Body of pancreas (tissue), 4 donors: Measurements from ENCODE around the gene TMEM92. TPM values are rescaled to one million over a fixed set of nuclear protein-coding genes. Genes with fewer than 3 reads are reported as not detected.

Experiments used
- ATAC-seq: fragments of 150-250 bp; one replicate; pipeline ENCODE4 v1.9.1; 2016
- DNase-seq, 4 donors: peaks; one replicate each; pipeline ENCODE4 v3.0.0-alpha.2; 2019
- H3K27ac ChIP-seq, 4 donors: fragments of 200-600 bp; sonication (generic); 1 replicate in 3 of 4; 2 replicates in 1 of 4; pipeline versions ENCODE4 v1.5.1 to v1.6.1; 2016 to 2019; ENCODE audit warnings: mild to moderate bottlenecking in 1 of 4, mixed read lengths in 1 of 4, moderate library complexity in 1 of 4
- H3K27me3 ChIP-seq, 2 donors: fragments of 200-600 bp; sonication (generic); one replicate each; pipeline ENCODE4 v1.6.0; 2016; ENCODE audit warnings: mild to moderate bottlenecking in 1 of 2
- H3K36me3 ChIP-seq, 2 donors: fragments of 200-600 bp; sonication (generic); replicated peaks in 1 of 2; 2 replicates each; pipeline ENCODE4 v1.5.1; 2016; ENCODE audit warnings: low read depth in 2 of 2; ENCODE audit not compliant: insufficient read depth in 1 of 2
- H3K4me1 ChIP-seq: fragments of 200-600 bp; sonication (generic); one replicate; pipeline ENCODE4 v1.6.0; 2016
- H3K4me3 ChIP-seq, 2 donors: fragments of 200-600 bp; sonication (generic); 1 replicate in 1 of 2; 2 replicates in 1 of 2; pipeline ENCODE4 v1.5.1; 2016 to 2019
- H3K9me3 ChIP-seq, 3 donors: fragments of 200-600 bp; sonication (generic); 1 replicate in 2 of 3; 2 replicates in 1 of 3; pipeline ENCODE4 v1.5.1; 2016
- POLR2A ChIP-seq, 3 donors: fragments of 450-650 bp; IDR thresholded peaks; one replicate each; pipeline ENCODE4 v1.6.1; 2016; ENCODE audit warnings: antibody characterized with exemption in 3 of 3, mild to moderate bottlenecking in 2 of 3
- WGBS, 2 donors: methylation state at CpG; one replicate each; pipeline ENCODE4 v1.1.5; 2017; 5-methylcytosine and 5-hydroxymethylcytosine counted together
- intact Hi-C: fragments of 100-400 bp; cut with DNase I; formaldehyde crosslinking; loops from one replicate; pipeline ENCODE4 v1.15.1; 2023
- total RNA-seq, 2 donors: library from RNA; depleted of rRNA; stranded (reverse); fragments of >200 nt; gene quantifications; one replicate each; pipeline ENCODE4 v1.1.0, GENCODE V29; 2016
- TF ChIP-seq, protein P1 (sequence below), 7 experiments: fragments of 450-650 bp in 4 of 7; fragments of 200-600 bp in 3 of 7; sonication (generic) in 3 of 7; IDR thresholded peaks; one replicate each; pipeline ENCODE4 v1.5.1; 2016 to 2019; ENCODE audit warnings: antibody characterized with exemption in 7 of 7

TMEM92 gene
- total RNA-seq, 2 donors from 2014 or later: not detected

DNA sequence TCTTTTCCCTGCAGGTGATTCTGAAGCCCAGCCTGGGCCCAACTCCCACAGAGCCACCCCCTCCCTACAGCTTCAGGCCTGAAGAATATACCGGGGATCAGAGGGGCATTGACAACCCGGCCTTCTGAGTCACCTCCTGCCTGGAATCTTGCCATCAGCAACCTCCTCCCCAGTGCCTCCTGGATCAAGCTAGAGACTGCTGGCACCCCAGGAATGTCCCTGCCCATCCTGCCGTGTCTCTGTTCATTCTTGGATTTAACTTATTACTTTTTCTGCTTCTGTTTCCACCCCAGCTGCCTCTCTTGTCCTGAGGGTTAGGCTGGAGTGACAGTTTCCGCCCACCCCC, 4.9 kb downstream of the TMEM92 start:
- TF ChIP-seq, protein P1, sequence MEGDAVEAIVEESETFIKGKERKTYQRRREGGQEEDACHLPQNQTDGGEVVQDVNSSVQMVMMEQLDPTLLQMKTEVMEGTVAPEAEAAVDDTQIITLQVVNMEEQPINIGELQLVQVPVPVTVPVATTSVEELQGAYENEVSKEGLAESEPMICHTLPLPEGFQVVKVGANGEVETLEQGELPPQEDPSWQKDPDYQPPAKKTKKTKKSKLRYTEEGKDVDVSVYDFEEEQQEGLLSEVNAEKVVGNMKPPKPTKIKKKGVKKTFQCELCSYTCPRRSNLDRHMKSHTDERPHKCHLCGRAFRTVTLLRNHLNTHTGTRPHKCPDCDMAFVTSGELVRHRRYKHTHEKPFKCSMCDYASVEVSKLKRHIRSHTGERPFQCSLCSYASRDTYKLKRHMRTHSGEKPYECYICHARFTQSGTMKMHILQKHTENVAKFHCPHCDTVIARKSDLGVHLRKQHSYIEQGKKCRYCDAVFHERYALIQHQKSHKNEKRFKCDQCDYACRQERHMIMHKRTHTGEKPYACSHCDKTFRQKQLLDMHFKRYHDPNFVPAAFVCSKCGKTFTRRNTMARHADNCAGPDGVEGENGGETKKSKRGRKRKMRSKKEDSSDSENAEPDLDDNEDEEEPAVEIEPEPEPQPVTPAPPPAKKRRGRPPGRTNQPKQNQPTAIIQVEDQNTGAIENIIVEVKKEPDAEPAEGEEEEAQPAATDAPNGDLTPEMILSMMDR (IDR thresholded peaks at IDR 0.05): no peak
- TF ChIP-seq POLR2A (IDR thresholded peaks at IDR 0.05): no peak
- intact Hi-C loops: no loop called here

DNA sequence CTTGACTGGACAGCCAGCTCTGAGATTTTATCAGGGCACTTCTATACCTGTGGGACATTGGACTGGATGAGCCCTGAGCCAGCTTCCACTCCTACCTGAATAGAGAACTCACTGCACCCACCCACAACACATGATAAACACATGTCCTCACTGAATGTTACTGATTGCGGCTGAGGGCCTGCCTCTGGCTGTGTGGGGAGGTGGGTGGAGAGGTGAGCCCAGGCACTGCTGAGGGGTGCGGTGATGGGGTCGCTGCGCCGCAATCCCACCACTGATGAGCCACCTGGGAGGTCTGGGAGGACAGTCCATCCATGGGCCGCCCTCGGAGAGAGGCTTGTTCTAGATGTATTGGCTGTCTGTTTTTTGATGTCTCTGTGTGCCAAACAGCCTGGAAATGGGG, 5.4 kb downstream of the TMEM92 start:
- no peaks in the 10 kb centered on the region for H3K36me3 ChIP-seq
- H3K4me3 ChIP-seq: no peak overlapping the region
- DNase-seq (no peak), ATAC-seq (no peak)
- H3K4me1 ChIP-seq: no peaks in the 10 kb centered on the region
- no peak overlapping the region for H3K27ac ChIP-seq
- H3K9me3 ChIP-seq: no peaks in the 10 kb centered on the region
- H3K27me3 ChIP-seq: no peaks in the 10 kb centered on the region
- TF ChIP-seq POLR2A (IDR thresholded peaks at IDR 0.05): no peak
- TF ChIP-seq, protein P1 (IDR thresholded peaks at IDR 0.05): no peak
- WGBS, 2 donors: 95% methylated on average over 7 of the region's 7 CpGs; no CpG with 5 or more reads in 1 of the 2 donors
- intact Hi-C loops: no loop called here

More for the DNA sequence above, 4.9 kb downstream of the TMEM92 start:
- Histone ChIP-seq H3K9me3 (no peaks in the 10 kb centered on the region), H3K4me3 (no peak overlapping the region), H3K4me1 (no peaks in the 10 kb centered on the region), H3K27ac (no peak overlapping the region), H3K36me3 (no peaks in the 10 kb centered on the region), H3K27me3 (peaks cover 0 to 4% of the 10 kb centered on the region in 2 donors)
- WGBS, 2 donors: 64 to 71% methylated on average over 4 of the region's 4 CpGs
- DNase-seq (no peak), ATAC-seq (no peak)

DNA sequence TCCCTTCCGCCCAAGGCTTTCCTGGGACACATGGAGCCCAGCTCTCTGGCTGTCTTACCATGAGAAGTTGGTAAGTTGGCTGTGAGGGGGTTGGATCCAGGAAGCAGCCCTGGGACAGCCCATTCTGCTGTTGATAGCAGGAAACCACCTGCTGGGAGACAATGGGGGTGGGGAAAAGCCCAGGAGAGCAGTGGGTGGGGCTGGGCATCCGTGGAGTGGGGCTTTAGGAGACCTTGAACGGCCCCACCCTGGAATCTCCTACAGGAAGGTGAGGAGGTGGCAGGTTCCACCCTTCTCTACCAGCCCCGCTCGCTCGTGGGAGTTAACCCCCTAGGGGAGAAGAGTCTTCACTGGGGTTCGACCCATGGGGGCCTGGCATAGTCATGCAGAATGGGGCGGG, 5.8 kb downstream of the TMEM92 start:
- no peak for DNase-seq
- intact Hi-C loops: no loop called here
- Histone ChIP-seq H3K27ac (no peak overlapping the region), H3K4me3 (no peak overlapping the region), H3K4me1 (no peaks in the 10 kb centered on the region), H3K27me3 (no peaks in the 10 kb centered on the region), H3K36me3 (no peaks in the 10 kb centered on the region), H3K9me3 (no peaks in the 10 kb centered on the region)
- TF ChIP-seq, protein P1 (IDR thresholded peaks at IDR 0.05): no peak
- no peak for TF ChIP-seq POLR2A (IDR thresholded peaks at IDR 0.05)
- 61 to 64% methylated on average over 6 to 8 of the region's 8 CpGs for WGBS, 2 donors
- ATAC-seq: no peak

DNA sequence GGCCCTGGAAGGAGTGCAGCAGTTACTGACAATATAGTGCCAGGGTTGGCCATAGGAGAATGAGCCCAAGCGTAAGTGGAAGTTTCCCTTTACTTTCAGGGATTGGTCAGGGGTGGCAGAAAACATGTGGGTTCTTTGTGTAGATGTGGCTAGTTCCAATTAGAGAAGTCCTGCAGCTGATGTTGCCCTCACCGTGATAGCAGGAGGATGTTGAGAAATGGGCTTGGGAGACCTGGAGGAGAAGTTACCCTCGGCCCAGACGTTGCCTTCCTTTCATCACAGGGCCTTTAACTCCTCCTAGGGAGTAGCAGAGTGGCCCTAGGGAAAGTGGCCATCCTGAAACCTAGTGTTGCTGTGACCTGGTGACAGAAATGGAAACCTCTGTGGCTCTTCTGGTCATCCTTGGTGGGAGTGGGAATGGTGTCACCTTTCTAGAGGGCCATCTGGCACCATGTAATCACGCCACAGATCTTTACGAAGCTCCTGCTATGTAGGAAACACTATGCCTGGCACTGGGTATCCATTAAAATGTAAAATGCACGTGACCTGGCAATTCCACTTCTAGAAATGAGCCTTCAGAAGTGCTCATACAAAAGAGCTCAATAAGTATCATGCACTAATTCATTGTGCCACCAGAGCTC, 6.7 kb downstream of the TMEM92 start:
- intact Hi-C loops: no loop called here
- H3K27ac ChIP-seq: no peak overlapping the region
- WGBS, 2 donors: 47 to 68% methylated on average over 5 to 7 of the region's 7 CpGs

More for the DNA sequence above, 6.7 kb downstream of the TMEM92 start:
- no peaks in the 10 kb centered on the region for H3K9me3 ChIP-seq
- no peak for TF ChIP-seq POLR2A (IDR thresholded peaks at IDR 0.05)
- TF ChIP-seq, protein P1 (IDR thresholded peaks at IDR 0.05): no peak
- H3K36me3 ChIP-seq: no peaks in the 10 kb centered on the region
- ATAC-seq (no peak), DNase-seq (no peak)
- H3K4me1 ChIP-seq: no peaks in the 10 kb centered on the region
- H3K27me3 ChIP-seq: no peaks in the 10 kb centered on the region
- H3K4me3 ChIP-seq: no peak overlapping the region
